Measurements from ENCODE around the gene PRKD1.

DNA sequence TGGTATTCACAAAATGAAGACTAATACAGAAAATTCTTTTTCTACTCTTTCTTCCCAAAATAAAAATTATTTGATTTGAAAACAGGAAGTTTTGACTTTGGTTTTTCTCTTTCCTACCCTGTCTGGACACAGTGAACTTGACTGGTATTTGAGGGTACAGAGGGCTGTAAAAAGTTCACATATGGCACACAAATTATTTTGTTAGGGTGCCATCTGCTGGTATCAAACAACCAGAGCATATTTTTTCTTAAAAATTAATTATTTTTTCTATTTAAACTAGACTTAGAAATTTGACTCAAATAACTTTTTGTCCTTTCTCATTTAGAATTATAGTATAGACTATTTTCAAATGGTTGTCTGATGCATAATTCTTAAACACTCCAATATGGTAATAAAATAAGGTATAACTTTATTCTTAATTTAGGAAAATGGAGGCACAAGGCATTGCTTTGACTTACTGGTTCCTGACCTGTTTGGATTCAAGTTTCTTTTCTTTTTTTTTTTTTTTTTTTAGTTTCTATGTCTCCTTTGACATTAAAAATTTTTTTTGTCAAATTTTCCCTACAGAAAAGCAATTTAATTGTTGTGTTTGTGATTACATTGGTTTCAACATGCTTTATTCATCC lies 390.6 kb downstream of the PRKD1 start:
- TF ChIP-seq, protein P1, sequence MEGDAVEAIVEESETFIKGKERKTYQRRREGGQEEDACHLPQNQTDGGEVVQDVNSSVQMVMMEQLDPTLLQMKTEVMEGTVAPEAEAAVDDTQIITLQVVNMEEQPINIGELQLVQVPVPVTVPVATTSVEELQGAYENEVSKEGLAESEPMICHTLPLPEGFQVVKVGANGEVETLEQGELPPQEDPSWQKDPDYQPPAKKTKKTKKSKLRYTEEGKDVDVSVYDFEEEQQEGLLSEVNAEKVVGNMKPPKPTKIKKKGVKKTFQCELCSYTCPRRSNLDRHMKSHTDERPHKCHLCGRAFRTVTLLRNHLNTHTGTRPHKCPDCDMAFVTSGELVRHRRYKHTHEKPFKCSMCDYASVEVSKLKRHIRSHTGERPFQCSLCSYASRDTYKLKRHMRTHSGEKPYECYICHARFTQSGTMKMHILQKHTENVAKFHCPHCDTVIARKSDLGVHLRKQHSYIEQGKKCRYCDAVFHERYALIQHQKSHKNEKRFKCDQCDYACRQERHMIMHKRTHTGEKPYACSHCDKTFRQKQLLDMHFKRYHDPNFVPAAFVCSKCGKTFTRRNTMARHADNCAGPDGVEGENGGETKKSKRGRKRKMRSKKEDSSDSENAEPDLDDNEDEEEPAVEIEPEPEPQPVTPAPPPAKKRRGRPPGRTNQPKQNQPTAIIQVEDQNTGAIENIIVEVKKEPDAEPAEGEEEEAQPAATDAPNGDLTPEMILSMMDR (IDR thresholded peaks at IDR 0.05 in 8 of 11, conservative IDR thresholded peaks at IDR 0.05 in 3 of 11): peak in 4 of 11 experiments; percentile 10 to 21 (median 14)
- TF ChIP-seq POLR2A (IDR thresholded peaks at IDR 0.05): no peak
- TF ChIP-seq POLR2AphosphoS5 (IDR thresholded peaks at IDR 0.05): no peak

All from spleen (tissue), 7 donors.